HG02571 (cell line): ENCODE data around the gene CCL7.
"Not testable (repeated sequence)": the region's sequence is repeated elsewhere in the genome, so short reads cannot be mapped to it uniquely, and the experiment has no call there.

Source experiments
- ATAC-seq: cut with Tn5 transposase; IDR thresholded peaks from one replicate; pipeline ENCODE4 v1.9.1; 2021; ENCODE audit warnings: mild to moderate bottlenecking, moderate library complexity; ENCODE audit not compliant: unreplicated experiment

Gene CCL7

GRCh38 chr17:34269969-34270368 lies at the start of gene CCL7:
CCL7 (plus strand) TSS chr17:34270221; CDS start chr17:34270291, 70 bp downstream.
- no peak for ATAC-seq

- no peak for ATAC-seq
Observed at GRCh38 chr17:34220752-34221395, 49.1 kb upstream of the CCL7 start.

- no peak for ATAC-seq
Observed at GRCh38 chr17:34221411-34221810, 48.6 kb upstream of the CCL7 start.

- ATAC-seq = no peak
Observed at GRCh38 chr17:34222722-34223497, 47.1 kb upstream of the CCL7 start.

GRCh38 chr17:34225046-34225445 lies 45.0 kb upstream of the CCL7 start:
- no peak for ATAC-seq

GRCh38 chr17:34226011-34226743 lies 43.8 kb upstream of the CCL7 start:
- ATAC-seq = no peak

- ATAC-seq = no peak
Observed at GRCh38 chr17:34226744-34227034, 43.3 kb upstream of the CCL7 start.

- ATAC-seq = not testable (repeated sequence)
Observed at GRCh38 chr17:34227293-34227692, 42.7 kb upstream of the CCL7 start.

- ATAC-seq = no peak
Observed at GRCh38 chr17:34227707-34228106, 42.3 kb upstream of the CCL7 start.

- no peak for ATAC-seq
Observed at GRCh38 chr17:34228781-34229180, 41.2 kb upstream of the CCL7 start.

- no peak for ATAC-seq
Observed at GRCh38 chr17:34230342-34230741, 39.7 kb upstream of the CCL7 start.

- no peak for ATAC-seq
Observed at GRCh38 chr17:34234616-34235015, 35.4 kb upstream of the CCL7 start.

- ATAC-seq = no peak
Observed at GRCh38 chr17:34235389-34236028, 34.5 kb upstream of the CCL7 start.

- ATAC-seq = no peak
Observed at GRCh38 chr17:34236281-34236892, 33.6 kb upstream of the CCL7 start.

GRCh38 chr17:34237458-34237857 lies 32.6 kb upstream of the CCL7 start:
- ATAC-seq = no peak

GRCh38 chr17:34241062-34241461 lies 29.0 kb upstream of the CCL7 start:
- no peak for ATAC-seq

- no peak for ATAC-seq
Observed at GRCh38 chr17:34242587-34243363, 27.2 kb upstream of the CCL7 start.

- ATAC-seq = no peak
Observed at GRCh38 chr17:34243364-34244320, 26.4 kb upstream of the CCL7 start.

- ATAC-seq = no peak
Observed at GRCh38 chr17:34245351-34245905, 24.6 kb upstream of the CCL7 start.
